NCI-H774 (cell line): ENCODE measurements around the gene CUL9.

Source experiments
- DNase-seq: peaks from one replicate; lab custom pipeline; 2025; lab: John Stamatoyannopoulos, UW

The CUL9 gene

GRCh38 chr6:43256670-43257366 lies 74.8 kb downstream of the CUL9 start:
- DNase-seq: no peak

DNA sequence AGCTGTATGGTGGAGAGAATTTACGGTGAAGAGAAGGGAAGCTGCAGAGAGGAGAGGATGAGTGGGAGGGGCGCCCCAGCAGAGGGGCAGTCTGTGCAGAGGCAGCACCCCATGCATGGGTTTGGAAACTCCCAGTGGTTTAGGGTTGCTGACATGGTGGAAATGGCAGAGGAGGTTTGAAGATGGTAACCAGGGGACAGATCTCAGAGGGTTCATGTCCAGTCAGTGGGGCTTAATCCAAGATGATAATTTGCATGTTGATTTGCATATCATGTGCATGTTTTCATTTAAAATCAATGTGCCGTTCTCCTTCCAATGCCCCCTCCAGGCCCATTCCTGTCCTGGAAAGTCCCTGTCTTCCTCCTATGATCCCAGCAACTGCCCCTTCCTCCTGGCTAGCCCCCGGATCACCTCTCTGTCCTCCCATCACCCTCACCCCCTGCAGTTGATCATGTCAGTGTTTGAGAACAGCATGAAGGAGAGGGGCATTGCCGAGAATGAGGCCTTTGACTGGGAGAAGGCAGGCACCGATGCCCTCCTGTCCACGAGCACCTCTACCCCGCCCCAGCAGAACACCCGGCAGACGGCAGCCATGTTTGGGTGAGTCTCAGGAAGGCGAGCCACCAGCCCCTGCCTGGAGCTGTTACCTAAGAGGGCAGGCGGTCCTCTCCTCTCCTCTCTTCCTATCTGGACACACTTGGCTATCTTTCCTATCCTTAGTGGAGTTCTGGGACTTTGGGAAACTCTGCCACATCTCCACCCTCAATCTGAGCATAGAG lies 75.6 kb downstream of the CUL9 start:
- no peak for DNase-seq

GRCh38 chr6:43258180-43258579 lies 76.2 kb downstream of the CUL9 start:
- no peak for DNase-seq

- no peak for DNase-seq
Observed at GRCh38 chr6:43258807-43259686, 77.1 kb downstream of the CUL9 start.

- DNase-seq: no peak
Observed at GRCh38 chr6:43260791-43261190, 78.8 kb downstream of the CUL9 start.

GRCh38 chr6:43261198-43261597 lies 79.2 kb downstream of the CUL9 start:
- no peak for DNase-seq

DNA sequence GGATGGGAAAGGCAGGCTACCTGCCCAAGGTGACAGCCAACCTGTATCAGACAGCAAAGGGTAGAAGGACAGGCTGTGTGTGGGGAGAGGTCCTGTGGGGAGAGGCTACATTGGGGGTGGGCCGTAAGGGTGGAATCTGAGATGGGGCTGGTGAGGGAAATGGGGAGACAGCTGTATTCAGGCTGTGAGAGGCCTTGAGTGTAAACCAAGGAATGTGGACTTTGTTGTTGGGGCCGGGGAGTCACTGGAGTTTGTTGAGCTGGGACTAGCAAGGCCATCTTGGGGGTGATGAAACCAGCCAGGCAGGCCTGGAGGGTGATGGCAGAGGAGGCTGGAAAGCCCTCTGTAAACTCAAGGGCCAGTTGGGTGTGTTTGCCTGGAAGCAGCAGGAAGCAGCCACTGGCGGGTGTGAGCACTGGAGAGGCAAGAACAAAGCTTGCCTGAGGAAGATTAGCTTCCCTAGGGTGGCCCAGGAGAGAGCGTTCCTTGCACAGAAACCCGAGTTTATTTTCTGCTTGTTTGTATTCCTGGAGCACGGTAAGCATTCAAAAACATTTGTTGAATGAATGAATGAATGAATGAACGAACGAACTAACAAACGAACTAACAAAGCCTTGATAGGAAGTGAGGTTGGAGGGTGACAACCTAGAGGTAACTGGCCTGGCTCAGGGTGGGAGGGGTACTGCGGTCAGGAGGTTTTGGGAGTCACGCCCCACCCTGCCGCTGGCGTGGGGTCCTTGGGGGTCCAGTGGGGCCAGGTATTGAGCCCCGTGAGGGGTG lies 80.2 kb downstream of the CUL9 start:
- DNase-seq: no peak

DNA sequence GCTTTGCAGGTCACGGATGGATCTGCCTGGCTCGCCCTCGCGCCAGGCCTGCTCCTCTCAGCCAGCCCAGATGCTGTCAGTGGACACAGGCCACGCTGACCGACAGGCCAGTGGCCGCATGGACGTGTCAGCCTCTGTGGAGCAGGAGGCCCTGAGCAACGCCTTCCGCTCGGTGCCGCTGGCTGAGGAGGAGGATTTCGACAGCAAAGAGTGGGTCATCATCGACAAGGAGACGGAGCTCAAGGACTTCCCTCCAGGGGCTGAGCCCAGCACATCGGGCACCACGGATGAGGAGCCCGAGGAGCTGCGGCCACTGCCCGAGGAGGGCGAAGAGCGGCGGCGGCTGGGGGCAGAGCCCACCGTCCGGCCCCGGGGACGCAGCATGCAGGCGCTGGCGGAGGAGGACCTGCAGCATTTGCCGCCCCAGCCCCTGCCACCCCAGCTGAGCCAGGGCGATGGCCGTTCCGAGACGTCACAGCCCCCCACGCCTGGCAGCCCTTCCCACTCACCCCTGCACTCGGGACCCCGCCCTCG lies 80.9 kb downstream of the CUL9 start:
- no peak for DNase-seq

DNA sequence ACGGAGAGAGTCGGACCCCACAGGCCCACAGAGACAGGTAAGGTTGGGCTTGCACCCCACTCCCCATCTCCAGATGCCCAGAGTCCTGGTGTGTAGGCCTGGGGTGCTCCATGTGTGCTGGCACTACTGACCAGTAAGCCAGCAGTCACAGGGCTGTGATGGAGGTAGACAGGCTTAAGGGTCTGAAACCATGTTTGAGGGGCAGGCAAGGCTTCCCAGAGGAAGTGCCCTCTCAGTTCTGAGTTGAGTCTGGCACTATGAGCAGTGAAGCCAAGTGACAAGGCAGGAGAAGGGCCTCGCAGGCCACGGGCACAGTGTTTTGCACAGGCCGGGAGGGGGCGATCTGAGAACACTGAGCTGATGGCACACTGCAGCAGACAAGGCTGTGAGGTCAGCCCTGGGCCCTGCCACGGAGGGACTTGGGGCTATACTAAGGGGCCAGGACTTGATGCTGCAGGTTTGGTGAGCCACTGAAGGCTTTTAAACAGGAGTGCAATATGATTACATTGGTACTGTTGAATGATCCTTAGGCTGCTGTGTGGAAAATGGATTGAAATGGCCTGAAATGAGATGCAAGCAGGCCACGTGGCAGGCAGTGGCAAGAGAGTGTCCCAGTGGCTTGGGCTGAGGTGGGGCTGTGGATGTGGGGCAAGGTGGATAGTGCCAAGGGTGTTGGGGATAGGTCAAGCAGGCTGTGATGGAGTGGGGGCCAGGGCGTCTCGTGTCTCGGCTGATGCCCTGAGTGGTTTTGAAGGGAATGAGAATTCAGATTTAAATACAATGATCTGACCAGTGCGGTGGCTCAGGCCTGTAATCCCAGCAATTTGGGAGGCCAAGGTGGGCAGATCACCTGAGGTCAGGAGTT lies 81.5 kb downstream of the CUL9 start:
- peak; percentile 14 for DNase-seq

DNA sequence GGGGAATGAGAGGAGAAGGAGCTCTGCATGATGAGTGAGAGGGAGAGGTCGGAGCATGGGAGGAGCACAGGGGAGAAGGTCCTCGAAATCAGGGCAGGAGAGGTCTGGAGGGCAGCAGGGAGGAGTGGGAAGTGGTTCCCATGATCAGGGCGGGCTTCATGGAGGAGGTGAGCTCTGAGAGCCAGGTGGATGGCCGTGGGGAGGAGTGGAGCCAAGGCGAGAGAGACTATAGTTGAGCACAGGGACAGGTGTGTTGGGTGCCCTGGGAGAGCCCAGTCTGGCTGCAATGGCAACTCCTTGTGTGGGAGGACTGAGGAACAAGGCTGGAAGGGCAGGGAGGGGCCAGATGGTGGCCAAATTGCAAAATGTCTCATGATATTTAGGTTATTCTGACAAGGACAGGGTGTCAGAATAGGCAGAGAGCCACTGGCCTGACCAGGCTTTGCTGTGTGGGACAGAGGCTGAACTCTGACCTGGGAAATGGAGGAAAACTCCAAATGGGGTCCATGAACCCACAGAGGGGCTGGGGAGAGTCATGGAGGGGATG lies 82.7 kb downstream of the CUL9 start:
- DNase-seq: no peak

- no peak for DNase-seq
Observed at GRCh38 chr6:43265564-43265963, 83.6 kb downstream of the CUL9 start.

DNA sequence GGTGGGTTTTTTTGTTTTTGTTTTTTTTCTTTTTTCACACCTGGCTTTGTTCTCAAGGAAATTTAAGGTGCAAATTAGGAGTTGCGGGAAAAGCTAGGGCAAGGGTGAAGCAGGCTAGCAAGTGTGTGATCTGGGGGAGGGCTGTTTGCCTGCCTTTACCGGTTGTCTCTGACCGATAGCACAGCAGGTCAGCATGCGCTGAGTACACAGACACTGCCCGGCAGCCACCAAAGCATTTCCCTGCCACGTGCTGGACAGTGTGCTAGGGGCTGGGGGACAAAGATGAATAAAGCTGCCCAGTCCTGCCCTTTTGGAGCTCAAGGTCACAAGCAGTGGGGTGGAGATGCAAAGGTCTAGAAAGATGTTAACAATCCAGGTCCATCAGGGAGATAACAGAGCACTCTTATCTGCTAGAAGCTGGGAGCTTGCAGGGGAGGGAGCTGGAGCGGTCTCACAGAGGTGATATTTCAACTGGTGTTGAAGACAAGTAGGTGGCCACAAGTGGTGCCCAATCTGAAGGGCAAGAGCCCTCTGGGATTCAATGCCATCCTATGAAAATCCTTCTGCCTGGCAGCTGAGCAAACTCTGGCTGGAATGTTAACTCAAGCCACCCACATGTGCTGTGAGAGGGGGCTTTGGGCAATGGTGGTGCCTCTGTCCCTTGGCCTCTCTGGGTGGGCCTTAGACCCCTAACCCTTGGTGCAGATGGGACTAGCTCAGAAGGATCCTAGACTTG lies 85.8 kb downstream of the CUL9 start:
- DNase-seq: no peak

- peak; percentile 13 for DNase-seq
Observed at GRCh38 chr6:43268355-43268700, 86.3 kb downstream of the CUL9 start.

- DNase-seq: no peak
Observed at GRCh38 chr6:43268782-43269272, 86.8 kb downstream of the CUL9 start.

DNA sequence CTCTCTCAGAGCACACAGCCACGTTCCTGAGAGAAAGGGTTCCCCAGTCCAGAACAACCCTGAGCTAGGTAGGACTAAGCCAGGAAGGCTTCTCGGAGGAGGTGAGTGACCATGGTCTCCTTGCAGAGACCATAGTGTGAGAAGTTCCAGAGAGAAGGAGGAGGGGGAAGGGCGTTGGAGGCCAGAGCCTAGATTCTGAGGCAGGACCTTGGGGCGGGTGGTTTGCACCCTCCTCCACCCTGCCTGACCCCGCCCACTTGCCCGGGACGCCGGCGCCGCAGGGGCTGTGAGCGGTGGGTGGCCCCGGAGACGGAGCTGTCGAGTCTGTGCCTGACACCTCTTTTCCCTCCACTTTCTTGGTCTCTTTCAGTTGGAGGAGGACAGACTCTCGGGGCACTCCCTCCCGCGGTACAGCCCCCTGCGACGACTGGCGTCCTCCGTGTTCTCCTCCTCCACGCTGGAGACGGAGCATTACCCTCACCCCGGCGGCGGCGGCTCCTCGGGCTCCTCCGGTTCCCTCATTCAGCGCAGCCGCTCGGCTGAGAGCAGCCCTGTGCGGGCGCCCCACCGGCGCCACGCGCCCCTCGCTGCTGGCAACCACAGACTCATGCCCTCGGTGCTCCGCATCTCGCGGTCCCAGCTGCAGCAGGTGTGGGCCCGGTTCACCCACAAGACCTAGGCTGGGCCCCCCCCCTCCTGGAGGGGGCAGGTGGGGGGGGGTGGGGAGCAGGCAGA lies 87.4 kb downstream of the CUL9 start:
- no peak for DNase-seq

DNA sequence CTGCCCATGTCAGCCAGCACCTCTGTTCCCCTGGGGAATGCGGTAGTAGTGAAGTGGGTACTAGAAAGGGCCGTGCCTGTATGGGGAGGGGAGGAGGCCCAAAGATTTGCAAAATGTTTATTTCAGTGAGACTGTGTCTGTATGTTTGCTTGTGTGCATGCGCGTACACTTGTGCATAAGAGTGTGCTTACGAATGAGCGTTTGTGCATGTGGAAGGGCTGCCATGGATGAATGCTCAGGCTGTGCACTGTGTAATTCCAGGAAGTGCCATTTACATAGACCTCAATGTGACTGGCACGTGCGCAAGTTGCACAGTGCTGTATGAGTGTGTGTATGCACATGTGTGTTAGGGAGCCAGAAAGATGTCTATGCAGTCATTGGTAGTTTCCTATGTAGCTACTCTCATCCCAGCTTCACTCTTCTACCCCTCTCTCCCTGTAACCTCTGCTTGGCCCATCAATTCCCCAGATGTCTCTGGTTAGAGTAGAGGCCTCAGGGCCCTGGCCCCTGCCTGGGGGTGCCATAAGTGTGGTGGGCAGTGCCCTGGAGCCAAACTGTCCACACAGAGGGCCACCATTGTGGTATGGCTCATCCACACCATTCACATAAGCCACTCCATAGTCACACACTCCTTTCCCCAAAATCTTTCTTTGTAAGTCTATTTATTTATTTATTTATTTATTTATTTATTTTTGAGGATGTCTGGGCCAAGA lies 89.3 kb downstream of the CUL9 start:
- DNase-seq: no peak

DNA sequence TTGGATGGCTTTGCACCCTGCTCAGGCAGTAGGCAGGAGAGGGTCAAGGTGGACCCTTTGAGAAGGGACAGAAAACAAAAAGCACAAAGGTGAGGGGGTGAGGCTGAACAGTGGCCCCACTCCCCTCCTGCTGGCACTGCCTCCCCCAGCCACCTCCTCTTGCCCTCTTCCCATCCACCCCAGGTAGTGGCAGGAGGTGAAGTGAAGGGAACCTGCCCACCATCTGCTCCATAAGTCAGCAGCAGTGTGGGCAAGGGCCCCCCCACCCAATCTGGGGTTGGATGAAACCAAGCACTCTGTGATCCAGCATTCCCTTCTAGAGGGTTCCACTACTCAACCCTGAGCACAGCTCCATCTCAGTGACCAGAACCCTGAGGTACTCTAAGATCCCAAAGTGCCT lies 89.9 kb downstream of the CUL9 start:
- no peak for DNase-seq

GRCh38 chr6:43273707-43274106 lies 91.7 kb downstream of the CUL9 start:
- no peak for DNase-seq
